Right atrium auricular region (tissue), 2 donors: ENCODE measurements around the gene ENGASE. TPM values are rescaled to one million over a fixed set of nuclear protein-coding genes. Genes with fewer than 3 reads are reported as not detected.

Experiments
- DNase-seq: peaks from one replicate; pipeline ENCODE4 v3.0.0-alpha.2; 2019; ENCODE audit warnings: low spot score
- H3K27ac ChIP-seq, 2 donors: fragments of 200-600 bp; sonication (generic); 1 replicate in 1 of 2; 2 replicates in 1 of 2; pipeline ENCODE4 v1.5.1; 2016 to 2019
- H3K27me3 ChIP-seq, 2 donors: fragments of 200-600 bp; sonication (generic); one replicate each; pipeline versions ENCODE4 v1.5.1 to v1.6.0; 2017 to 2019
- H3K36me3 ChIP-seq: fragments of 200-600 bp; sonication (generic); one replicate; pipeline ENCODE4 v1.5.1; 2016
- H3K4me1 ChIP-seq, 2 donors: fragments of 200-600 bp; sonication (generic); one replicate each; pipeline versions ENCODE4 v1.5.1 to v1.6.0; 2017 to 2019
- H3K4me3 ChIP-seq, 2 donors: fragments of 200-600 bp; sonication (generic); 1 replicate in 1 of 2; 2 replicates in 1 of 2; pipeline ENCODE4 v1.5.1; 2017 to 2019; ENCODE audit warnings: mild to moderate bottlenecking in 1 of 2, moderate library complexity in 1 of 2
- H3K9me3 ChIP-seq, 2 donors: fragments of 200-600 bp; sonication (generic); one replicate each; pipeline ENCODE4 v1.5.1; 2019
- total RNA-seq, 2 donors: library from RNA; depleted of rRNA; stranded (reverse); fragments of >200 nt; gene quantifications; one replicate each; pipeline ENCODE4 v1.1.0, GENCODE V29; 2016
- TF ChIP-seq, protein P1 (sequence below), 2 donors: fragments of 200-600 bp; sonication (generic); IDR thresholded peaks; one replicate each; pipeline ENCODE4 v1.5.1; 2019; ENCODE audit warnings: antibody characterized with exemption in 2 of 2

Gene ENGASE
- total RNA-seq, 2 donors from 2014 or later = 7.7 to 13.5 TPM

DNA sequence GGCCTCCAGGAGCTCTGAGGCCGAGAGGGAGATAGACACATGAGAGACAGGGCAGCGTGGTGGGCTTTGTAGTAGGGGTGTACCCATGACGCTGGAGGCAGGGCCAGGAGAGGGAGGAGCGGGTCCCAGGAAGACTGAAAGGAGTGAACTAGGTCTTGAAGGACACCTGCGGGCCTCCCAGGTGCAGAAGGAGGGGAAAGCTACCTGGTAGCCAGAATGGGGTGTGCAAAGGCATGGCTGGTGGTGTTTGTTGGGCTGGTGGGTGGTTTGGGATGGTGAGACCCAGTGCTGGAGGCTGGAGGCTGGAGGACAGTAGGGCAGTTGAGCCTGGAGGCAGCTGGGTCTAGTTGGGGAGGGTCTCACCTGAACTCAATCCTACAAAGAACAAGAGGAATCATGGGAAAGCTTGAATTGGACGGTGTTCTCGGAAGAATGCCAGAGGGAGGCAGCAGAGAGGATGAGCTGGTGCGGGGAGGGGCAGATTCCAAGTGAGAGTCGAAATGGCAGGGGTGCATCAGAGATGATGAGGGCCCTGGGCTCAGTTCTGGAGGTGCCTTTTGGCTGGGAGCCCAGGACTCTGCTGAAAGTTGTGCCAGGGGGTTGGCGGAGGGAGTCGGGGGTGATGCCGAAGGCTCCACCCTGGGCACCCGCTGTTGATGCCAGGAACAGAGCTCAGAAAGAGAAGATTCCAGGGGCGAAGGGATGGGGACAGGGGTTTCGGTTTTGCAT lies 29.5 kb upstream of the ENGASE start:
- TF ChIP-seq, protein P1, sequence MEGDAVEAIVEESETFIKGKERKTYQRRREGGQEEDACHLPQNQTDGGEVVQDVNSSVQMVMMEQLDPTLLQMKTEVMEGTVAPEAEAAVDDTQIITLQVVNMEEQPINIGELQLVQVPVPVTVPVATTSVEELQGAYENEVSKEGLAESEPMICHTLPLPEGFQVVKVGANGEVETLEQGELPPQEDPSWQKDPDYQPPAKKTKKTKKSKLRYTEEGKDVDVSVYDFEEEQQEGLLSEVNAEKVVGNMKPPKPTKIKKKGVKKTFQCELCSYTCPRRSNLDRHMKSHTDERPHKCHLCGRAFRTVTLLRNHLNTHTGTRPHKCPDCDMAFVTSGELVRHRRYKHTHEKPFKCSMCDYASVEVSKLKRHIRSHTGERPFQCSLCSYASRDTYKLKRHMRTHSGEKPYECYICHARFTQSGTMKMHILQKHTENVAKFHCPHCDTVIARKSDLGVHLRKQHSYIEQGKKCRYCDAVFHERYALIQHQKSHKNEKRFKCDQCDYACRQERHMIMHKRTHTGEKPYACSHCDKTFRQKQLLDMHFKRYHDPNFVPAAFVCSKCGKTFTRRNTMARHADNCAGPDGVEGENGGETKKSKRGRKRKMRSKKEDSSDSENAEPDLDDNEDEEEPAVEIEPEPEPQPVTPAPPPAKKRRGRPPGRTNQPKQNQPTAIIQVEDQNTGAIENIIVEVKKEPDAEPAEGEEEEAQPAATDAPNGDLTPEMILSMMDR (IDR thresholded peaks at IDR 0.05) = no peak
- H3K27ac ChIP-seq = peak overlapping the region in 1 of 2 donors; percentile 67
- H3K27me3 ChIP-seq = no peaks in the 10 kb centered on the region
- no peaks in the 10 kb centered on the region for H3K9me3 ChIP-seq
- peaks cover 0 to 40% of the 10 kb centered on the region in 2 donors for H3K4me1 ChIP-seq
- DNase-seq = no peak
- peaks cover 47% of the 10 kb centered on the region for H3K36me3 ChIP-seq
- H3K4me3 ChIP-seq = no peak overlapping the region

DNA sequence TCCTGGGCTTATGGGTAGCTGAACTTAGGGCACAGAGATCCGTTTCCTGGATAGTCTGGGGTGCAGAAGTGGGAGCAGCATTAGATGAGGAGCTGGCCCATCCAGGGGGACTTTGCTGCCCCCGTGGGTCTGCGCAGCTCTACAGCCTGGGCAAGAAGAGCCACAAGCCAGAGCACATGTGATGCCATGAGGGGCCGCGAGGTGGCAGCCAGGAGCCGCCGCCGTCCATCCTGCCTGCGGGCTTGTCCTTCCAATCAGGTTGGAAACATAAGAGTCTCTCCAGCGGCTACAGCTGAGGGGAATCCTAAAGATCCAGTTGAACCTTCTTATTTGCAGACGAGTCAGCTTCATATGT lies 28.8 kb upstream of the ENGASE start:
- Histone ChIP-seq H3K4me3 (no peak overlapping the region), H3K27me3 (no peaks in the 10 kb centered on the region), H3K9me3 (no peaks in the 10 kb centered on the region), H3K27ac (peak overlapping the region; percentile 43 to 67), H3K36me3 (peaks cover 49% of the 10 kb centered on the region), H3K4me1 (peaks cover 0 to 40% of the 10 kb centered on the region in 2 donors)
- DNase-seq = peak; percentile 90
- TF ChIP-seq, protein P1 (IDR thresholded peaks at IDR 0.05) = peak; percentile 90 to 97

DNA sequence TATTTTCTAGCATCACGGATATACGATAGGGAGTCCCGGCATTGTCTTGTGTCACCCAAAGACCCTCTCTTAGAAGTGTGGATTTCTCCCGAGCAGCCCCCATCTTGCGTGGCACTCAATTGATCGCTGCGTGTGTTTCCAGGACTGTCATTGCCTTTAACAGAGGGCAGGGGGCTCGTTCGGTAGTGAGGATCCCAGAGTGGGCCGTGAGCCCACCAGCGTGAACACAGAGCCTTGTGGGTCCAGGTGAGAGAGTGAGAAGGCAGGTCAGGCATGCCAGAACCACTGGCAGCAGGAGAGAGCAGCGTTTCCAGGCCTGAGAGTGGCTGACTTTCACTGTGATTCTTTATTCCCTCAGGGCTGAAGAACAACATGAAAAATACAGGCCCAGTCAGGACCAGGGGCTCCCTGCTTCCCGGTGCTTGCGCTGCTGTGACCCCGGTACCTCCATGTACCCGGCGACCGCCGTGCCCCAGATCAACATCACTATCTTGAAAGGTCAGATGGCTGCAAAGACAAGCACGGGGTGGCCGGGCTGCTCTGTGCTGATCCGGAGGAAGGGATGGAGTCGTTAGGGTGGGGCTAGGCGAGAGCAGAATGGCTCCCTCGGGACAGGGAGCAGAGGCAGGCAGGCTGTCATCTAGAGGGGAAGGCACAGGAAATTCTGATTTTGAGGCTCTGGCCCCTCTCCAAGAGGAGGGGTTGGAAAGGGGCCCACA lies 28.3 kb upstream of the ENGASE start:
- Histone ChIP-seq H3K9me3 (no peaks in the 10 kb centered on the region), H3K4me1 (peaks cover 0 to 40% of the 10 kb centered on the region in 2 donors), H3K4me3 (peak overlapping the region in 1 of 2 donors; percentile 4), H3K27me3 (no peaks in the 10 kb centered on the region), H3K36me3 (peaks cover 49% of the 10 kb centered on the region), H3K27ac (peak overlapping the region; percentile 43 to 67)
- no peak for DNase-seq
- TF ChIP-seq, protein P1 (IDR thresholded peaks at IDR 0.05) = peak in 1 of 2 donors; percentile 40

DNA sequence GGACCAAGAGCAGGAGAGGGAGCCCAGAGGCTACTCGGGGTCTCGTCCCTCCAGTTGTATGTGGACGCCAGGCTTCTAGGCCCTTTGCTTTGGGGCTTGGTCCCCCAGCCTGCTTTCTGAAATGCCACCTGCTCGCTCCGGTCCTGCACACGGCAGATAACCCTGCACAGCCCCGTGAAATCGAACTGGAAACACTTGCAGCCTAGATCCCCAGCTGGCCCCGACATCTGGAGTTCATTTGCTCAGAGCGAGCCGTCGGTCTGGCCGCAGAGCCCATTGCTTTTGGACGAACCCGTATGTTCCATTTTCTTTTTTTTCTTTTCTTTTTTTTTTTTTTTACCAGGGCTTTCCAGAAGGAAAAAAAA lies 27.7 kb upstream of the ENGASE start:
- H3K36me3 ChIP-seq = peaks cover 49% of the 10 kb centered on the region
- H3K4me1 ChIP-seq = peaks cover 0 to 39% of the 10 kb centered on the region in 2 donors
- H3K9me3 ChIP-seq = no peaks in the 10 kb centered on the region
- H3K27me3 ChIP-seq = no peaks in the 10 kb centered on the region
- TF ChIP-seq, protein P1 (IDR thresholded peaks at IDR 0.05) = no peak
- no peak for DNase-seq
- H3K27ac ChIP-seq = peak overlapping the region; percentile 43 to 67
- H3K4me3 ChIP-seq = peak overlapping the region in 1 of 2 donors; percentile 4

DNA sequence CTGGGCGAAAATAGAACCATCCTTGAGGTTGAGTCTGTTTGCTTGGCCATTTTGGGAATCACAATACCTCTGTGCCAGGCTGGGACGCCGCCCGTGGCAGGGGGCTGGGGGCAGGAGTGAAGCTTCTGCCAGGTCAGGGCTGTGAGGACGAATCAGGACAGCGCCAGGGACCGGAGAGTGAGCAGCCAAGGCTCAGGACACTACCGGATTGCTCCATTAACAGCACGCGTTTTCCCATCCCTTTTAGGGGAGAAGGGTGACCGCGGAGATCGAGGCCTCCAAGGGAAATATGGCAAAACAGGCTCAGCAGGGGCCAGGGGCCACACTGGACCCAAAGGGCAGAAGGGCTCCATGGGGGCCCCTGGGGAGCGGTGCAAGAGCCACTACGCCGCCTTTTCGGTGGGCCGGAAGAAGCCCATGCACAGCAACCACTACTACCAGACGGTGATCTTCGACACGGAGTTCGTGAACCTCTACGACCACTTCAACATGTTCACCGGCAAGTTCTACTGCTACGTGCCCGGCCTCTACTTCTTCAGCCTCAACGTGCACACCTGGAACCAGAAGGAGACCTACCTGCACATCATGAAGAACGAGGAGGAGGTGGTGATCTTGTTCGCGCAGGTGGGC lies 27.2 kb upstream of the ENGASE start:
- no peaks in the 10 kb centered on the region for H3K27me3 ChIP-seq
- TF ChIP-seq, protein P1 (IDR thresholded peaks at IDR 0.05) = no peak
- no peak overlapping the region for H3K4me3 ChIP-seq
- H3K27ac ChIP-seq = peak overlapping the region; percentile 43 to 67
- DNase-seq = no peak
- H3K9me3 ChIP-seq = no peaks in the 10 kb centered on the region
- H3K36me3 ChIP-seq = peaks cover 49% of the 10 kb centered on the region
- peaks cover 0 to 34% of the 10 kb centered on the region in 2 donors for H3K4me1 ChIP-seq
